Measurements from ENCODE around the gene PEX11A.

DNA sequence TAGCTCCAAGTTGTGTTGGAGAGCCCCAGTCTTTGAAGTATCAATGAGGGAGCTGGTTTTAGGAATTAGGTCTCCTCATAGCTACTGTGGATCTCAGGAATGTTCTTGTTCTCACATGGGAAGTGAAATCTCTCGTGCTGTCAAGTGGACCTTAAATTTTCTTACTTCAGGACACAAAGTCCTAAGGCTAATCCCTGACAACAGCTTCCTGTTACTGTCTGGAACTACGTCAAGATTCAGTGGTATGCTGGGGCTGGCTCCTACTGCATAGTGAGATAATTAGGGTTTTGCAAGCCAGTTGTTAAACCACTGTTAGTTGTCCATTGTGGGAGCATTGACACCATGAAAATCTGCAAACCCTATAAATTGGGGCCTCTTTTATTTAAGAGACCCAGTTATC, 37.7 kb upstream of the PEX11A start:
- TF ChIP-seq, protein P1, sequence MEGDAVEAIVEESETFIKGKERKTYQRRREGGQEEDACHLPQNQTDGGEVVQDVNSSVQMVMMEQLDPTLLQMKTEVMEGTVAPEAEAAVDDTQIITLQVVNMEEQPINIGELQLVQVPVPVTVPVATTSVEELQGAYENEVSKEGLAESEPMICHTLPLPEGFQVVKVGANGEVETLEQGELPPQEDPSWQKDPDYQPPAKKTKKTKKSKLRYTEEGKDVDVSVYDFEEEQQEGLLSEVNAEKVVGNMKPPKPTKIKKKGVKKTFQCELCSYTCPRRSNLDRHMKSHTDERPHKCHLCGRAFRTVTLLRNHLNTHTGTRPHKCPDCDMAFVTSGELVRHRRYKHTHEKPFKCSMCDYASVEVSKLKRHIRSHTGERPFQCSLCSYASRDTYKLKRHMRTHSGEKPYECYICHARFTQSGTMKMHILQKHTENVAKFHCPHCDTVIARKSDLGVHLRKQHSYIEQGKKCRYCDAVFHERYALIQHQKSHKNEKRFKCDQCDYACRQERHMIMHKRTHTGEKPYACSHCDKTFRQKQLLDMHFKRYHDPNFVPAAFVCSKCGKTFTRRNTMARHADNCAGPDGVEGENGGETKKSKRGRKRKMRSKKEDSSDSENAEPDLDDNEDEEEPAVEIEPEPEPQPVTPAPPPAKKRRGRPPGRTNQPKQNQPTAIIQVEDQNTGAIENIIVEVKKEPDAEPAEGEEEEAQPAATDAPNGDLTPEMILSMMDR (IDR thresholded peaks at IDR 0.05) = no peak
- TF ChIP-seq POLR2A (IDR thresholded peaks at IDR 0.05) = no peak

All from lower leg skin (tissue), 3 donors.